ENCODE measurements around the gene SLC22A23.

SLC22A23 gene

DNA sequence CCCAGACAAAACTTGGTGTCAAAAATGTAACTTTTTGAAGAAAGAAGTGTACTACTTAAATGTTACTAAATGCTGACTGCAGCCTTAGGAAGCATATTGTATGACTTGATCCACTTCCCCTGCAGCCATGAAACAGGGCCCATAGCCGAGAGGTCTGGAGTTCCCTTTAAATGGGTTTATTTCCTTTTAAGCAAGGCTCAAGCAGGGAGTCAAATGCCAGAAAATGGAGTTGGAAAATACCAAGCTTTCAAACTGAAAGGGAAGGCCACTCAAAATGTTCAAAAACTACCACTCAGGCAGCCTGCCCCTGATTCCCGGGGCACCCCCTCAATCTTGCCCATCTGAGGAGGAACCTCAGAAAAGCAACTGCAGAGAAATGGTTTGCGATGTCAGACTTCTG is 43.3 kb downstream of the SLC22A23 start:
- Histone ChIP-seq H3K18ac (ENCODE audit: low read depth in 1 of 2, low read length in 2 of 2) (no peak overlapping the region), H3K79me1 (replicated peaks; ENCODE audit: low read length, poor library complexity, severe bottlenecking) (no peaks in the 10 kb centered on the region), H3K4me1 (ENCODE audit: control insufficient read depth, insufficient read depth, low read depth, low read length) (peaks cover 4% of the 10 kb centered on the region), H3K23ac (ENCODE audit: low read length in 2 of 2) (no peak overlapping the region), H3K4me3 (ENCODE audit: insufficient read depth in 1 of 2, low read depth in 1 of 2, low read length in 2 of 2) (no peak overlapping the region), H2BK120ac (ENCODE audit: low read depth, low read length) (no peak overlapping the region), H2BK12ac (ENCODE audit: low read length in 2 of 2) (no peak overlapping the region), H3K27me3 (ENCODE audit: control insufficient read depth in 1 of 2, insufficient read depth in 1 of 2, low read length in 2 of 2) (peaks cover 0 to 15% of the 10 kb centered on the region in 2 experiments), H4K91ac (ENCODE audit: low read length) (no peak overlapping the region), H2BK15ac (ENCODE audit: low read depth, poor library complexity, severe bottlenecking) (no peak overlapping the region), H3K4ac (ENCODE audit: low read depth in 1 of 2, low read length in 2 of 2) (no peak overlapping the region), H2AK5ac (ENCODE audit: low read length, severe bottlenecking) (no peak overlapping the region), H4K8ac (ENCODE audit: low read length) (no peak overlapping the region), H2AFZ (ENCODE audit: low read depth, low read length) (no peak overlapping the region), H3K27ac (ENCODE audit: low read length, poor library complexity, severe bottlenecking) (no peak overlapping the region), H3K4me2 (ENCODE audit: low read length, poor library complexity, severe bottlenecking) (no peak overlapping the region), H3K14ac (ENCODE audit: low read length in 2 of 2) (no peak overlapping the region), H3K36me3 (ENCODE audit: control insufficient read depth in 1 of 2, insufficient read depth in 2 of 2, low read depth in 1 of 2, low read length in 2 of 2) (peaks cover 0 to 55% of the 10 kb centered on the region in 2 experiments), H2BK5ac (ENCODE audit: low read depth, low read length, poor library complexity, severe bottlenecking) (no peak overlapping the region), H3K9ac (ENCODE audit: low read length) (no peak overlapping the region), H3K9me3 (ENCODE audit: control insufficient read depth, low read length) (no peaks in the 10 kb centered on the region)
- DNase-seq: no peak
- 96% methylated on average over 3 of the region's 3 CpGs for WGBS

DNA sequence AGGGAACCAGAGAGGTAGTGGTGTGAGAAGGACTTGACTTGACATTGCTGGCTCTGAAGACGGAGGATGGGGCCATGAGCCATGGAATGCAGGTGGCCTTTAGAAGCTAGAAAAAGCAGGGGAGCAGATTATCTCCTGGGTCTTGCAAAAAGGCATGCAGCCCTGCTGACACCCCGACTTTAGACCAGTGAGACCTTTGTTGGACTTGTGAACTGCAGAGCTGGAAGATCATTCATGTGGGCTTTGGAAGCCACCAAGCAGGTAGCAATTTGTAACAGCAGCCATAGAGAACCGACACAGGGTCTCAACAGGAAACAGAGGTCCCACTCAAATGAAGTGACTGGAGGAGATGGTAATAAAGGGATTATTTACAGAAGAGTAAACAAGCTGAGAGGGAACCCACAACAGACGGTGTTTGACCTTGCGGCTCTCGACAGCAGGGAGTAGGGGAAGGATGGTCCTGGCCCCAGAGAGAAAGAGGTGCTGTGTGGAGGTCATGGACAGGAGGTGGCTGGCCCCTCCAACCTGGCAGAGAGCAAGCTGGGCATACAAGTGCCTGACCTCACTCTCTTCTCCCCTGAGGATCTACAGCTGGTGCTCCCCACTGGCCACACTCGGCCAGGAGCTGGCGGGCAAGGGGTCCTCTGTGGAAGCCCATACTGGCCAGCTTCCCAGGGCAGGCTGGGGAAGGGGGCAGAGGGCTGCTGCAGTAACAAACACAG is 43.9 kb downstream of the SLC22A23 start:
- H4K91ac ChIP-seq (ENCODE audit: low read length): no peak overlapping the region
- no peak overlapping the region for H2BK120ac ChIP-seq (ENCODE audit: low read depth, low read length)
- no peak overlapping the region for H3K23ac ChIP-seq (ENCODE audit: low read length in 2 of 2)
- no peak overlapping the region for H2BK15ac ChIP-seq (ENCODE audit: low read depth, poor library complexity, severe bottlenecking)
- no peaks in the 10 kb centered on the region for H3K79me1 ChIP-seq (replicated peaks; ENCODE audit: low read length, poor library complexity, severe bottlenecking)
- no peak overlapping the region for H3K4me3 ChIP-seq (ENCODE audit: insufficient read depth in 1 of 2, low read depth in 1 of 2, low read length in 2 of 2)
- no peak overlapping the region for H3K18ac ChIP-seq (ENCODE audit: low read depth in 1 of 2, low read length in 2 of 2)
- H3K4ac ChIP-seq (ENCODE audit: low read depth in 1 of 2, low read length in 2 of 2): no peak overlapping the region
- no peak overlapping the region for H2AFZ ChIP-seq (ENCODE audit: low read depth, low read length)
- no peak overlapping the region for H3K9ac ChIP-seq (ENCODE audit: low read length)
- H4K8ac ChIP-seq (ENCODE audit: low read length): no peak overlapping the region
- H3K9me3 ChIP-seq (ENCODE audit: control insufficient read depth, low read length): no peaks in the 10 kb centered on the region
- H3K14ac ChIP-seq (ENCODE audit: low read length in 2 of 2): no peak overlapping the region
- H2AK5ac ChIP-seq (ENCODE audit: low read length, severe bottlenecking): no peak overlapping the region
- peaks cover 0 to 61% of the 10 kb centered on the region in 2 experiments for H3K36me3 ChIP-seq (ENCODE audit: control insufficient read depth in 1 of 2, insufficient read depth in 2 of 2, low read depth in 1 of 2, low read length in 2 of 2)
- peaks cover 0 to 11% of the 10 kb centered on the region in 2 experiments for H3K27me3 ChIP-seq (ENCODE audit: control insufficient read depth in 1 of 2, insufficient read depth in 1 of 2, low read length in 2 of 2)
- H3K4me2 ChIP-seq (ENCODE audit: low read length, poor library complexity, severe bottlenecking): no peak overlapping the region
- H3K4me1 ChIP-seq (ENCODE audit: control insufficient read depth, insufficient read depth, low read depth, low read length): no peaks in the 10 kb centered on the region
- no peak for DNase-seq
- no peak overlapping the region for H2BK5ac ChIP-seq (ENCODE audit: low read depth, low read length, poor library complexity, severe bottlenecking)
- no peak overlapping the region for H2BK12ac ChIP-seq (ENCODE audit: low read length in 2 of 2)
- WGBS: 56% methylated on average over 8 of the region's 8 CpGs
- H3K27ac ChIP-seq (ENCODE audit: low read length, poor library complexity, severe bottlenecking): no peak overlapping the region

- Histone ChIP-seq H3K18ac (ENCODE audit: low read depth in 1 of 2, low read length in 2 of 2) (no peak overlapping the region), H3K9ac (ENCODE audit: low read length) (no peak overlapping the region), H3K4me1 (ENCODE audit: control insufficient read depth, insufficient read depth, low read depth, low read length) (no peaks in the 10 kb centered on the region), H3K4me2 (ENCODE audit: low read length, poor library complexity, severe bottlenecking) (no peak overlapping the region), H2AK5ac (ENCODE audit: low read length, severe bottlenecking) (no peak overlapping the region), H3K27me3 (ENCODE audit: control insufficient read depth in 1 of 2, insufficient read depth in 1 of 2, low read length in 2 of 2) (peaks cover 0 to 5% of the 10 kb centered on the region in 2 experiments), H2BK120ac (ENCODE audit: low read depth, low read length) (no peak overlapping the region), H4K91ac (ENCODE audit: low read length) (no peak overlapping the region), H3K27ac (ENCODE audit: low read length, poor library complexity, severe bottlenecking) (no peak overlapping the region), H3K23ac (ENCODE audit: low read length in 2 of 2) (no peak overlapping the region), H2BK15ac (ENCODE audit: low read depth, poor library complexity, severe bottlenecking) (no peak overlapping the region), H4K8ac (ENCODE audit: low read length) (no peak overlapping the region), H2AFZ (ENCODE audit: low read depth, low read length) (no peak overlapping the region), H3K36me3 (ENCODE audit: control insufficient read depth in 1 of 2, insufficient read depth in 2 of 2, low read depth in 1 of 2, low read length in 2 of 2) (peaks cover 0 to 61% of the 10 kb centered on the region in 2 experiments), H3K14ac (ENCODE audit: low read length in 2 of 2) (no peak overlapping the region), H3K9me3 (ENCODE audit: control insufficient read depth, low read length) (no peaks in the 10 kb centered on the region), H2BK5ac (ENCODE audit: low read depth, low read length, poor library complexity, severe bottlenecking) (no peak overlapping the region), H2BK12ac (ENCODE audit: low read length in 2 of 2) (no peak overlapping the region), H3K79me1 (replicated peaks; ENCODE audit: low read length, poor library complexity, severe bottlenecking) (no peaks in the 10 kb centered on the region), H3K4ac (ENCODE audit: low read depth in 1 of 2, low read length in 2 of 2) (no peak overlapping the region), H3K4me3 (ENCODE audit: insufficient read depth in 1 of 2, low read depth in 1 of 2, low read length in 2 of 2) (no peak overlapping the region)
- WGBS: 95% methylated on average over 11 of the region's 11 CpGs
- DNase-seq: no peak
Measured at GRCh38 chr6:3411967-3412778, 44.7 kb downstream of the SLC22A23 start.

All from mesenchymal stem cell (in vitro differentiated cells and primary cell).